ENCODE results near the gene XDH.

Gene XDH

DNA sequence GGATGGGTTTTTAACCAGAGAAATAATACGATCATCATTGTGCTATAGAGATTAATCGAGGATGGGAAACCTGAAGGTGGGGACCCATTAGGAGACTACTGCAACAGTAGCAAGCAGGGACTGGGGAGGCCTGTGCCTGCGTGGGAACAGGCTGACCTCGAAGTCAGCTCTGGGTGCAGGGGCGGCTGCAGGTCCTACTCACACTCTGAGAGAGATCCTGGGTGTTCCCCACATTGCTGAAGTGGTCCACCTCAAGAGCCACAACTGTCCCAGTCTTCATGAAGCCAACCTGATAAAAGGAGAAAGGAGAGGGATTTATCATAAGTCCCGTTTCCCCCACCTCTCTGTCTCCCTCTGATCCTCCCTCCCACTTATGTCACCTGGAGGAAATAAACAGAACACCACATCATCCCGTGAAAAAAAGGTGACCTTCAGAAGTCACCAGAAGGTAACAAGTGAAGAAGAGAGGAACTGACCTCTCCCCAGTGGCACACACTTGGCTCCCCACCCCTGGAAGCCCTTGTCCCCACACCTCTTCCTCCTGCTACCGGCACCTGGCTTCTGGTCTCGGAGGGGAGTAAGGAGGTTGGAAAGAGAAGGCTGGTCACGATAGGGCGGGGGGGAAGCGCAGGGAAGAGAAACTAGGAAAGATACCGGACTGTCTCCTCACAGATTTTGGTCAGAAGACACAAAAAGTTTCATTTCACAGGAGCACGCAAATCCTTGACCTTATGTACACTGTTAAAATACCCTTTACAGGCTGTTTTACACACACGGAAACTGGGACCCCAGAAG, 50.4 kb downstream of the XDH start:
- DNase-seq, result no peak

DNA sequence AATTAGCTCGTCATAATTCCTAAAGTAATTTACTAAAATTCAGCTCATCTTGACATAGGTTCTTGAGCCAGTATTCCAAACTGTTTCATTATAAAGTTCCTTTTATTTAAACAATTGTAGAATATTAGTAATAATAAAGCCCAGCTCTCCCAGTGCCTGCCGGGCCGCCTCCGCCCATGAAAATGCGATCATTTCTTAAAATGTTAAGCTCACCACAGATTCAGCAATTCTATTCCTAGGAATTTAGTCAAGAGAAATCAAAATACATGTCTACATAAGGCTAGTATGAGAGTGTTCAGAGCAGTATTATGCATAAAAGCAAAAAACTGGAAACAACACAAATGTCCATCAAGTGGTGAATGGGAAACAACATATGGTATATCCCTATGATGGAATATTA, 52.0 kb downstream of the XDH start:
- no peak for DNase-seq

DNA sequence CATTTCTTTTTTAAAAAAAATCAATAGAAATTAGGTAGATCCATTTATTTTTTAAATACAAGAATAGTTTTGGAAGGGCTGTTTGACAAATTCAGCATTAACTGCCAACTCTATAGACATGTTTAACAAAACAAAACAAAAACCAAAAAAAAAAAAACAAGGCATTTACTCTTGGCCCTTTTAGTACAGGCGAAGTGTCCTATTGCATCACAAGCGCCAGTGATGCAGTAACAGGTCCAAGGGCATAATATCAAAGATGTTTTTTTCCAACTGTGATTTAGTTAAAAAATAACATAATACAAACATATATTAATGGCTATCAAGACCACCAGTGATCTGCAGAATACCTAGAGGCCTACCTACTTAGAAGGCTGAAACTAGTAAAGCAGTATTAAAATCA, 55.3 kb downstream of the XDH start:
- DNase-seq, result no peak

DNA sequence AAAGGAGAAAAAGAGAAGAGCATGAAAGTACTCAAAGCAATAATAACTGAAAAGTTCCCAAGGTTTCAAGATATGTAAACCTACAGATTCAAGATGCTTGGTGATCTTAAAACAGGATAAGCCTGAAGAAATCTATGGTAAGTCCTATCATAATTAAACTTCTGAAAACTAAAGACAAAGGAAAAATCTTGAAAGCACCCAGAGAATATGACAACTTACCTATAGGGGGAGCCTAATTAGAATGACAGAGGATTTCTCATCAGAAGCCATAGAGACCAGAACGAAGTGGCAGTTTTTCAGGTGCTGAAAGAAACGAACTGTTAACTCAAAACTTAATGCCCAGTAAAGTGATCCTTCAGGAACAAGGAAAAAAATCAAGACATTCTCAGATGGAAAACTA, 59.7 kb downstream of the XDH start:
- DNase-seq, result peak; percentile 5

DNA sequence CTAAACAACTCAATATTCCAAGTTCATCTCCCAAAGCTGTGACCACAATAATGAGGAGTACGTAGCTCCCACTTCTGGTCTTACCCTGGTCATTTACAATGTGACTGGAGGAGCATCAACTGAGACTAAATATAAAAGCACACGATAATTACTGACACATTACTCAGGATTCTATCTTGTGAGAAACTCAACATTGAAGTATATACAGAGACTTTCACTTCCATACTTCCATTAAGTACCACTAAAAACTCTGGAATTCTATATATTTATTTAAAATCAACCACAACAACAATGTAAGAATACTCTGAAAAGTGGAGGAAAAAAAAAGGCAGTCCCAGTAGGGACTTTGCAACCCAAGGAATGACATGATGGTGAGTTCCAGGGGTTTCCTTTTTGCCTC, 61.4 kb downstream of the XDH start:
- DNase-seq, result no peak

DNA sequence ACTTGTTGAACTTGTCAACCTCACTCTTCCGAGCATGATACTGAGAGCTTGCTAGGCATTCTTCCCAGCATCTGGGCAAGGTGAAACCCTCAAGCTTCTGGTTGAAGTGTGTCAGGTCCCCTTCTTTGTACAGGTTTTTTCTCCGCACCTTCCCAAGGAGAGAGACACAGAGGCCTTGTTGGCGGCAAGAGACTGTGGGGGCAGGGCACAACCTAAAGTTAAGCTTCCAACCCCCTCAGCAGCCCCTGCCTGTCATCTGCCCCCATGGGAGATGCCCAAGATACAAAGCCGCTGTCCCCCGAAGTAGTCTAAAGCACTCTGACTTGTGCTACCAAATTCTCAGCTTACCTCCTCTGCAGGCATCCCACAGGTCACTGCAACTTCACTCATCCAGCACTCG, 64.9 kb downstream of the XDH start:
- DNase-seq, result no peak

DNA sequence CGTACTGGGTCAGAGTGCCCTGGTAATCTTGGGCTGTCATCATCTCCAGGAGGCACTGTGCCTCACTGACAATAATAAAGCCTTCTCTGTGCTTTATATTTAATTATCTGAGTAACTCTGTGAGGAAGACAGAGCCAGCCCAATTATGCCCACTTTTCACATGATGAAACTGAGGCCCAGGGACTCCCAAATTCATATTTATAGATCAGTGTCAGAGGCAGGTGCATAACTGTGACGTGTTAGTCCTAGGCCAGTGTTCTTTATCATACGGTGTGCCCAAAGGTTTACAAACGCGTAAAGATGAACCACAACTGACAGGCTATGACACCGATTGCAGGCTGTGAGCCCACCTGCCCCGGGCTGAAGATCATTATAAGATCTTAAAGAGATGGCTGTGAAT, 65.4 kb downstream of the XDH start:
- DNase-seq, result no peak

DNA sequence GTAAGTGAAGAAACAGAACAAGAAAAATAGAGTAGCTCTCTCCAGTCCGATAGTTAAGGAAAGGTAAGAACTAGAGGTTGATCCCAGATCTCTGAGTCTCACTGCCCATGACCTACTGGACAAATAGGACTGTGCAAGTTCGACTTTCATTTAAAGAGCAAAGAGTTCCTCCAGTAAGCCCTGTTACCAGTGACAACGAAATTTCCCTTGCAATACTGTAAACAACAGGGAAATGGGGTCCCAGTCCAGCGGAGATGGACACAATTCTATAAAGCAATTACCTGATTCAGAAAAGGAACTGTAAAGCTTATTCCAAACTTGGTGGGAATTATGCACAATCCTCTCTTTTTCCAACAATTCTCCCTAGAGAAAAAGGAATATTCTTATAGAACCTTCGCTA, 65.9 kb downstream of the XDH start:
- DNase-seq, result no peak

DNA sequence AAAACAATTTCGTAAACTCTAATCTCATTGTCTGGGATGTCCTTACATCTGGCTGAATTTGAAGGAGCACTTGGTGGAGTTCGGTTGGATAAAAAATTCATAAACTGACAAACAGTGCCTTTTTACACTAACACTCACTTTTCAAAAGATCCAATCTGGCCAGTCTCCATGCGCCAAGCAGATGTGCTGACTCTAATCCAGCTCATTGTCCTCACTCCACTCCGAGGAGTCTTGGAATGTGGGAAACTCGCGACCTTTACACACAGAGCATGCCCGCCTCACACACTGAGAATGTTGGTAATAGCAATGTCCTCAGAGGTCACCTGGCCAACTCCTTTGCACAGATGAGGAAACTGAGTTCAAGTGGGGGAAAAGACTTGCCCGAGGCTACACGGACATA, 66.8 kb downstream of the XDH start:
- DNase-seq, result no peak

DNA sequence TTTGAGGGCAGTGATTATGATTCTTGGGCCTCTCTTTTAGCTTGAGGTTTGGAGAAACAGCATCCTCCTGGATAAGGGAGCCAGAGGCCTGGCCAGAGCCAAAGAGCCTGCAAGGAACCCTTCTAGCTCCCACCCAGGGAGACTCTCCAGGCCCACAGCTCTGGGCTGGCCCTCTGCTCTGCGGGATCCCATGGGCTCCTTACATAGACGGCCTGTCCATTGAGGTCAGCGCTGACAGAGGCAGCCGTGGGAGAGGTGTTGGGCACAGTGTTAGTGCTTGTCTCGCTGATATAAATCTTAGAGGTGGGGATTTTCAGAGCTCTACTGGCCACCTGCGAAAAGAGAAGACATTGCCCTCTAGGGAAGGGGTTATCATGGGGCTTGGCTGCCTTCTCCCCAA, 67.2 kb downstream of the XDH start:
- no peak for DNase-seq

DNA sequence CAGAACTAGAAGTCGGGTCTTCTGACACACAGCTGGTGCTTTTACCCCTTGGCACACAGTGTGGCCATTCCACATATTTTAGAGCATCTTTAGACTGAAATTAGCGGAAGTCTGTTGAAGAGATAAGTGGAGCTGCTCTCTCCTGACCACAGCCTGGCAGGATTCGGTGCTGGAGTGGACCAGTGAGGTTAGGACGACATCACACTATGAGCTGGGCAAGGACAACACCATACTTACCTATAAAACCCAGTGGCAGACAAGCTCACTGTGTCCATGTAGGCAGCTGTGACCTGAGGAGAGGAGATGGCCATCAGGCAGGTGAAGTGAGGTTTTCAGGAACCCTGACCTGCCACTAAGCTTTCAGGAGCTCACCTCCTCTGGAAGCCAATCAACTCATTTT, 70.1 kb downstream of the XDH start:
- no peak for DNase-seq

DNA sequence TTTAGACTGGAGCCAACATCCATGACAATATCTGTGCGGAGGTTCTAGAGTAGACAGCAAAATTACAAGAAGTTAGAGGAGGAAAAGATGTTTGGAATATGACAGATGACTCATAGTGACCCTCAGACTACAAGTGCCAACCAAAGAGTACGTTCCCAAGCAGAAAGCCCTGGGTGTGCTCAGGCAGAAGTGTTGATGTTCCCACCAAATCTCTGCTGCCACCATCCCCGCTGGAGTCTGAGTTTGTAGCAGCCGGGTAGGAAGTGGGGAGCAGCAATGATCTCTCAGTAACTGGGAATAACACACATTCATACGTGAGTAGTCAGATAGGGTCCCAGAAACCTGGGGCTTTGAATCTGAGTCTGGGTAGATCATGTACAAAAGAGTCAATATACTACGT, 73.2 kb downstream of the XDH start:
- DNase-seq, result no peak

DNA sequence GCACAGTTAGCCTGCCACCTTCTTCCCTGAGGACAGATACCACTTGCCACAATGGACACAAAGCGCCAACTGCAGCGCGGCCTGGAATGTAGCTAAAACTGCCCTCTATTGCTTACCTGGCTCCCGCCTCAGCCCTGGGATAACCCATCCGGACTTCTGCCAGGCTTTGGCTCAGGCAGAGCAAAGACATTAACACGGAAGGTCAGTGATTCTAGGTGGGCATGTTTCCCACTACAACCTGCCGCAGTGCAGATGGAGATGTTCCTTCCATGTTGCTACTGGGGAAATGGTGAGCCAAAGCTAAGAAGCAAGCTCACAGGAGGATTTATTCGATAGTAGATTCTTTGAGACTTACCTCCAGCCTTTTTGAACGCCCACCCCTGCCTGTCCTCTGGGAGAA, 74.8 kb downstream of the XDH start:
- no peak for DNase-seq

DNA sequence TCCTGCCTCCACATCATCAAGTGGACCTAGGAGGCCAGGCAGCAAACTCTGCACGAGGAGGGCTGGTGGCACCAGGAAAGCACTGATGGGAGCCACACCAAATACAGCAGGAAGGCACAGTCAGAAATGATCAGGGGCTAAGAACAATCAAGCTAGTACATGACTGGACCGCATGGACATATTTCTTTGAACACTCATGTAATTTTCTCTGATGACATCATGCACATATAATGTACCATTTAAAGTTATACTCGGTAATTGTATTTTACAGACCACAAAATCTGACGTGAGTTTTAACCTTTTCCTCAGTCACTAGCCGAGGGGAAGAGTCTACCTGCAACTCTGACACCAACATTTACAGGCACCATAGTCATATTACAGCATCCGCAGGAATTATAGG, 76.7 kb downstream of the XDH start:
- DNase-seq, result no peak

DNA sequence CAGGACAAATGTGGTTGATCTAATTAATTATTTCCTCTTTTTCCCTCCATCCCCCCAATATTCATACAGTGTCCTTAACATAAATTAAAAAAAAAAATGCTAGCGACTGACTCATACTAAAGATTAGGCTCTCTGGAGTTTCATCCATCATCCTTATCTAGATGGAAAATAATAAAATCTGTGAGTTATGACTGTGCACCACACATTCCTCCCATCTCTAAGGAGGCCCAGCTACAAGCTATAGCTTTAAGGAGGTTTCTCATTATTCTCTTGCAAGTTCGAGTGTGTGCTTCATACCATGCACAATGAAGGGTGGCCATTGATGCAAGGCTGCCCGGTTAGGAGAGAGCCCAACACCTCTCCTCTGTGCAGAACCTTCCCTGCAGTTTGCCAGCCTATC, 77.3 kb downstream of the XDH start:
- no peak for DNase-seq

DNA sequence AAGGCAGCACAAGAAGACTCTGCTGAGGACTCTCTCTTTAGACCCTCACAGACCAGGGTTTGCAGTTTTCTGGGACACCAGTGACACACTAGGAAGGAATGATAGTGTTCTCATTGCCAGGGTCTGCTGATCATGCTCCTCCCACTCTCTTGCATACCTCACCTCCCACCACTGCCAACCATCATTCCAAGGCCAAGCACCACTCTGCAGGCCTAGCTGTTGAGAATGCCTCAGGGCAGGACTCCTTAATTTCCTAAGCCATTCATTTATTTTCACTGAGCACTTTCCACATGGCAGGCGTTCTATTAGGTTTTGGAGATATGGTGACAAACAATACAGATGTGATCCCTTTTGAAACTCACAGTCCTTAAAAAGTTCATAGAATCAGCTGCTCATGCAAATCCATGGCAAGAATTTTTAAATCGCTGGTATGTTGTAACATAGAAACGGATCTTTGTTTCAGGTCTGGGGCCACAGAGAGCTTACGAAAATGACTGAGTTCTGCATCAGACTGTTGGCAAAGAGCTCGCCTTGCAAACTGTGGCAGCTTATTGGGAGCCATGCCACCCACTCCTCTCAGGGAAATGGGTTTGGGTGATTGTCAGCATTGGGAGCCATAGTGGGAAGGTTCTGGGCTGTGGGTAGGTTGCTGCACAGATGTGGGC, 78.5 kb downstream of the XDH start:
- DNase-seq, result no peak

DNA sequence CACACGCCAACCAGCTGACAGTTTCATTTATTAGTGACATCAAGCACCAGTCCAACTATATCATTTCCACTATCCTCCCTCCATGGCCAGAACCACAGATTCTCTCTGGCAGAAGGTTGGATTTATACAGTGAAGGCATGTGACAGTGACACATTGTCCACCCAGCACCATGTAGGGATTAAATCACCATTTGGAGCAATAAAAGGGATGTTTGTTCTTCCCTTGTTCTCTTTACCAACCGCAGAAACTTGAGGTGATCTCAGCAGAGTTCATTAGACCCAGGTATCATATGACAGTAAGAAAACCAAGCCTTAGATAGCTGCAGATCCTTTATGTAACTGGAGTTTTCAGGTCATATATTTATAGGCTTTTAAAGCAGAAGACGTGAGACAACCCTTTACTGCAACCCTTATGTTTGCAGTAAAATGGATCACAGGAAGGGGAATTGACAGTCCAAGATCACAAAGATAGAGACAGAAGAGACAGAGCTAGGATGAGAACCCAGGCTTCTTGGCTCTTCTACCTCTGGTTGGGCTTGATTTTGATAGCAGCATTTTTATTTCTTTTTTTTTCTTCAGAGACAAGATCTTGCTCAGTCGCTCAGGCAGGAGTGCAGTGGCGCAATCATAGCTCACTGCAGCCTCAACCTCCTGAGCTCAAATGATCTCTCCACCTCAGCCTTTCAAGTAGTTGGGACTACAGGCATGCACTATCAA, 80.1 kb downstream of the XDH start:
- DNase-seq, result no peak

DNA sequence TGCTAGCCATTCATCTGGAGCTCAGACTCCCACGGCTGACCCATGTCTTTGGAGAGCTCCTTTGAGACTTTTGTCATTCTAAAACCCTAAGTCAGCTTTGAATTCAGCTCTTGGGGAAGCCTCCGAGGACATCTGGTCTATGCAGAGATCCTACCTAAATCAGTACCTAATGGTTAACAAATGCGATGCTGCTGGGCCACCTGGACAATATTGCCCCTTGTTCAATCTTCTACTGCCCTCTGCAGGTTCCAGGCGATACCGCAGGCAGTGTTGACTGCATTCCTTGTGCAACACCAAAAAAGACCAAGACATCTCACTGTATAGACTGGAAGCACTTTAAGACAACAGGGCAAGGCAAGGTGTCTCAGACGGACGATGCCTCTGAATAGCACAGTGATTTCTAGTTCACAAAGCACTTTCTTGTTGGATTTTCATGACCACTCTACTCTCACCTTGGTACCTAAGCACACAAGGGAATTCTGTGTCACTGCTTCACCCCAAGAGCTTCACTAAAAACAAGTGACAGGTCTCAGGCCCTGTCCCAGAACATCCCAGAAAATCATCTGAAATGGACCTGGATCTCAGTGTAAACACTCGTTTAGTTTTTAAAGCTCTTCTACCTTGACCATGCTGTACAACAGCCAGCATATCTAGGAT, 80.9 kb downstream of the XDH start:
- peak; percentile 10 for DNase-seq

DNA sequence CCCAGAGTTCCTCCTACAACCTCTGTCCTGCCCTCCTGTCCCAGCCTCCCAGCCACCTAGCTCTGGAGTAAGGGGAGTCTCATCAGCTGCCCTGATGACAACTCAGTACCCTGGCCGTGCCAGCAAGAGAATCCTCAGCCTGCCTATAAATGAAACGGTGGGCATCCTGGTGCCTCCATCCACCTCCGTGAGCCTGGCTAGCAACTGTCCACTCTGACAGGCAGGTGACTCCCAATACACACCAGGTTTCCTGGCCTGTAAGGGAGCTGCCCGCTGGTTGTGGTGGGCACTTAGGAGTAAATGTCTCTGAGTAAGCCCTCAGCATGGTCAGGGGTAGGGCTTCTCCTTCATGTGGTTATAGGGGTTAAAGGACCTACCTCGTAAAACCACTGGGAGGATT, 81.5 kb downstream of the XDH start:
- no peak for DNase-seq

DNA sequence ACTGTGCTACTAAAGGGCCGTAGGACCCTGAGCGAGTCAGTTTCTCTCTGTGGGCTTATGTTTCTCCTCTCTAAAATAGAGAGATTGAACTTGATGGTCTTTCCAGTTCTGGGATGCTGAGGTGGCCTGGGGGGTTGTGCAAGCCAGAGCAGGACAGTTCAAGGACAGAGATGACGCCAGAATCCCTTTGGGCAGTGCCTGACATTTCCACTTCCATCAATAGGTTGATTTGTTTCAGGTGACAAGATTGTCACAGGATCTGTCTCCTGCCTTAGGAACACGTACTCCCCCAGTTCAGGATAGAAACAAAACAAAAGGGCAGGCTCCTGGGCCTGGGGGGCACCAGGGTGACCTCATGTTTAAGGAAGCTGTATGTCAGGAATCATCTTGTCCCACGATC, 82.0 kb downstream of the XDH start:
- DNase-seq, result no peak

DNA sequence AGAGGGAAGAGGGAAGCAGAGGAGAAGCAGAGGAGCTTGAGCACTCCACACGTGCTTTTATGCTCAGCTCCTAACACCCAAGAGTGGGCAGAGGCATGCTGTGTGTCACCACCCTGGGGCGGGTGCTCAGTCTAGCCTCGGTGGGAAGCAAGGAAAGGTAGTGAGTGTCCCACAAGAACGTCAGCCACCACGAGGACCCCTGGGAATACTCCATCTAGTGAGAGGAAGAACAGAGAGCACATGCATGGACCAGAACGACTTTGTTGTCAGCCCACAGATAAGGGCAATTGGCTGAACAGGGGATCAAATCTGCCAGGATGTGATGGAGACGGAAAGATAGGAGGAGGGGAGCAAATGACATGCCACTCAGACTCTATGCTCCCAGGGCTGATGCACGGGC, 83.4 kb downstream of the XDH start:
- no peak for DNase-seq

DNA sequence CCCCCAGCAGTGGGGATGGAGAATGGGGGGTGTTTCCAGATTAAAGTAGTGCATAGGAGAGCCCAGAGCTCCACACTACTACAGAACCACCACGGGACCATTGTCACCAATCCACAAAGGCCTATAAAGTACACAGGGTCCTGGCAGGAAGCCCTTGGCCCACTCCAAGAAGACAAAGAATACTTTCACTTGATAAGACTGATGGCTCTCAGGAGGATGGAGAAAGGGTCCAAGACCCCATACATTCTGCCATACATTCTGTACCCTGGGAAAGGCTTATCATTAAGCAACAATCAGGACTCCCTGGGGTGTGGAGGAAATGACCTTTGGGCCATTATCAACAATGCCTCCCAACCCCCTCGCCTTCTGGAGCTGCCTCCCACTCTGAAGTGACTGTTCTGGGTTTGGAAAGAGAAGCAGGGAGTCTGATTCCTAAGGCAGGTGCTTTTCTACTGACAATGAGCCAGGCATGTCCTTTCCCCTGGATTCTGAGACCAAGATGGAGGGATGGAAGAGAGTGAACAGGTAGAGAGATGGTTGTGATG, 85.4 kb downstream of the XDH start:
- no peak for DNase-seq

DNA sequence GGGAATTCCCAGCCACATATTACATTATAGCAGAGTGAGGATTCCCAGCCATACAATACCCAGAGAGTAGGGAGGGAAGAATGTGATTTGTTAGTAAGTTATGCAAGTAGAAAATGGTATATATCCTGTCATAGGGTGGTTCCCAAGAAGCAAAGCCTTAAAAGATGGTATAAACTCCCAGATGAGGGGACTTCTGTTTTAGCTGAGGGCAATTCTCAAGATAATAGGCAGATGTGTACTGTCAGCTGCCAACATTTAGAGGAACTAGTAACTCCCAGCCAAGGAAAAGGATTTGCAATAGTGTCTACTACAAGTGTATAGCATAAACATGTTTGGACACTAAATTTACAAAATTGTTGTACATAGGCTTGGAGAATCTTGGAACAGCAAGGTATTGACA, 86.5 kb downstream of the XDH start:
- no peak for DNase-seq

DNA sequence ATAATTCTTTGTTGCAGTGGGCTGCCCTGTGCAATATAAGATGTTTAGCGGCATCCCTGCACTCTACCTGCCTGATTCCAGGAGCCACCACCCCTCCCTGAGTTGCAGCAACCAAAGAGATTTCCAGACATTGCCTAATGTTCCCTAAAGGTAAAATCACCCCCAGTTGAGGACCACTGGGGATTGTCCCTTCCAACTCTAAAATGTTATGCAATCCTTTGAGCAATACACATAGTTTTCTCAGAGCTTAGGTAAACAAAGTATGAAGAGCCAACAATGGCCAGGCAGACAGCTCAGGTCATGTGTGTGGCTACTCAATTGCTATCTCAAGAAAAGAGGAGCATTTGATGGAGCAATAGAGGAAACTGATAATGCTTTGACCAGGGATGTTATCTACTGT, 87.0 kb downstream of the XDH start:
- DNase-seq, result no peak
